Stimulated activated CD4-positive, alpha-beta T cell treated with anti-CD3 and anti-CD28 coated beads, TNF-alpha, amount 100 ng/mL, for 4 hours (primary cell): ENCODE measurements around the gene CABLES1.

Experiments
- DNase-seq, 3 experiments: peaks; one replicate each; pipeline ENCODE4 v3.0.0-alpha.2; 2020; ENCODE audit warnings: low read depth in 3 of 3

The CABLES1 gene

GRCh38 chr18:23194155-23194996 lies 59.1 kb downstream of the CABLES1 start:
- DNase-seq = no peak

GRCh38 chr18:23194997-23195957 lies 60.0 kb downstream of the CABLES1 start:
- no peak for DNase-seq

- no peak for DNase-seq
Measured at GRCh38 chr18:23196119-23197007, 61.1 kb downstream of the CABLES1 start.

GRCh38 chr18:23198217-23198845 lies 63.0 kb downstream of the CABLES1 start:
- DNase-seq = no peak

- no peak for DNase-seq
Measured at GRCh38 chr18:23200756-23201155, 65.5 kb downstream of the CABLES1 start.

- DNase-seq = no peak
Measured at GRCh38 chr18:23201741-23202140, 66.5 kb downstream of the CABLES1 start.

GRCh38 chr18:23203891-23204432 lies 68.7 kb downstream of the CABLES1 start:
- no peak for DNase-seq

- DNase-seq = no peak
Measured at GRCh38 chr18:23204589-23205235, 69.4 kb downstream of the CABLES1 start.

- DNase-seq = no peak
Measured at GRCh38 chr18:23205980-23206379, 70.7 kb downstream of the CABLES1 start.

- no peak for DNase-seq
Measured at GRCh38 chr18:23207191-23207955, 72.1 kb downstream of the CABLES1 start.

GRCh38 chr18:23207994-23208393 lies 72.7 kb downstream of the CABLES1 start:
- no peak for DNase-seq

GRCh38 chr18:23208600-23208999 lies 73.3 kb downstream of the CABLES1 start:
- DNase-seq = no peak

GRCh38 chr18:23209031-23209430 lies 73.7 kb downstream of the CABLES1 start:
- no peak for DNase-seq

- DNase-seq = no peak
Measured at GRCh38 chr18:23209796-23210195, 74.5 kb downstream of the CABLES1 start.

GRCh38 chr18:23210526-23210925 lies 75.2 kb downstream of the CABLES1 start:
- no peak for DNase-seq

GRCh38 chr18:23211146-23211545 lies 75.9 kb downstream of the CABLES1 start:
- no peak for DNase-seq

GRCh38 chr18:23212161-23212560 lies 76.9 kb downstream of the CABLES1 start:
- DNase-seq = no peak

- DNase-seq = no peak
Measured at GRCh38 chr18:23213200-23213599, 77.9 kb downstream of the CABLES1 start.

GRCh38 chr18:23217781-23218180 lies 82.5 kb downstream of the CABLES1 start:
- no peak for DNase-seq

GRCh38 chr18:23220355-23220754 lies 85.1 kb downstream of the CABLES1 start:
- DNase-seq = no peak
